SKM-1 (cell line): ENCODE data around the gene ZC3H14.

Experiments
- DNase-seq: peaks from one replicate; lab custom pipeline; 2025; ENCODE audit not compliant: unreplicated experiment; lab: John Stamatoyannopoulos, UW

Gene ZC3H14

DNA sequence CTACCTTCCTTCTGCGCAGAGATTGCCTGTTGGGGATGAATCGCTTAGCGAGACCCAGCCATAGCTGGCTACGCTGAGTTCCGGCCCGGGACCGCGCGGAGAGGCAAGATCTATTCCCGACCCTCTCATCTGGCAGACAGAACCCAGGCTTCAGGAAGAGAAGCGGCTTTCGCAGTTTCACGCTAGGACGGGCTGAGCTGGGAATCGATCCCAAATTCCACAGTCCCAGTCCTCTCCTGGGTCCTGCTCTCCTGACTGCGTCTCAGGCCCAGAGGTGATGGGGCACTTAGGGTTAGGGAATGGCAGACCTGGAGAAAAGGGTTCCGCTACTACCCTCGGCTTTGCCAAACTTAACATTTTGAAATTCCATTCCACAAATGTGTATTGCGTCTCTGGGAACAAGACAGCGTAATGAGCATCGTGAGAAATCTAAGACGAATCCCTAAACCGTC is 10.8 kb upstream of the ZC3H14 start:
- no peak for DNase-seq

DNA sequence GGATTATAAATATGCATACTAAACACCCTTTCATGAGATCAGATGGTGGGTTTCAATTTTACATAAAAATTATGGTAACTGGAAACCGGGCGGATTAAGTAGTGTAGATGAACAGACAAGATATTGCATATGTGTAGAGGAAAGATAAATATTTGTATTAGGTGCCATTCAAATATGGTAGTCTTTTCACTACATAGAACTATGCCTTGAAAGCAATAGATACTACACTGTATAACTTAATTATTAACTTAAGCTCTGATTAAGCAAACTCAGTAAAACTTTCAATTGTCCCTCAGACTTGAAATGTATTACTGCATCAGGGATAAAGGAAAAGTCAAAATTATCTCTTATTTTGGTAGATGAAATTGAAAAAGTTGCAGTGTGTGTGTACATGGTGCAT is 10.0 kb upstream of the ZC3H14 start:
- no peak for DNase-seq

DNA sequence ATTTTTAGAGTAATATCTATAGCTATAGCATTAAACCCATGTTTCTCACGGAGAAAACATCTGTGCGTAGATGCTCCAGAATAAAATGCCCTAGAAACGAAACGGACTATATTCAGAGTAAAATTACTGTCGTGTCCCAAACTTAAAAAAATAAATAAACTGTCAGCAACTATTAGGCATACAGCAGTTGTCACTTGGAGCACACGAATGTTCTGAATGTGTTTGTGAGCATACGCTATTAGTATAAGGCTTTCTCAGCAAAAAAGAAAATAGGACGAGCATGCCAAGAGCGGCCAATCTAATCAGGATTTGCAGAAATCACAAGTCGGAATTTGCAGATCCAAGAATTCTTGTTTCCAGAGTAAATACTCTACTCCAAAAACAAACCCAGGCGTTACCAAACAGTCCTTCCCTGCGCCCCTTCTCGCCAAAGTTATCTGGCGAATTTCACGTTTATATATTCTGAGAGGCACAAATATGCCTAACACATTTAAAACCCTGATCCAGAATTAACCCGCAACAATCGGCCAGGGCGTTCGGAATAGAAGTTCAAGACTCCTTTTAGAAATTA is 8.9 kb upstream of the ZC3H14 start:
- no peak for DNase-seq

DNA sequence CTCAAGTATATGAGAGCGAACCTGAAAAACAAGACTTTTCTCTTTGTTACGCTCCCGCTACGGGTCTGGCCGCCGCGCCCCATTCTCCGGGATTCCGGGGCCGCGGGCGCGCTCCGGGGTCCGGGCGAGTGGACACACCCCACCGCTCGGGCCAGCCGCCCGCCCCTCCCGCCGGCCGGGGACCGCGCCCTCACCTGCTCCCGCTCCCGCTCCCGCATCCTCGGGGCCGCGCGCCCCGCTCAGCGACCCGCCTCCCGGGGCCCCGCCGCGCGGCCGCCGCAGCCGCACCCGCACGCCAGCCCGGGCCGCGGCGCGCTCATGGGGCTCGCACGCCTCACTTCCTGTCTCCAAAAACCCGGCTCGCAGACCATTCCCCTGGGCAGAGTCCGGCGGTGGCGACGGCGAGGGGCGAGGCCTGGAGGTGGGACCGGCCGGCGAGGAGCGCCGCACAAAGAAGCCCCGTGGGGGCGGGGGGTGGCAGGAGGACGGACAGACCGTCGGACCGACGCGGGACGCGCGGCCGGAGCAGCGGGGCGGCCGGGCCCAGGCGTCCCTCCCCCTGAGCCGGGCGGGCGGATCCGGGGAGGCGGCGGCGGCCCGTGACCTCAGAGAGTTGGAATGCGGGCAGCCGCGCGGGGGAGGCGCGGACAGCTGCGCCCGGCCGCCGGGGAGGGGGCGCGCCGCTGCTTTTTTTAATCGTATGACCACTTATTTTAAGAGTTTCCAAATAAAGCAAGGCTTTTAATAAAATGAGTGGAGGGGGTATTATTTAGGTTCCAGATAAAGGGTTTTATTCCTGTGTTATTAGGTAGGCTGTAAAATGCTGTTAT is 8.2 kb upstream of the ZC3H14 start, which contains the start of gene PTPN21:
PTPN21 (minus strand) TSS at position 551 of the 830 bp plus-strand sequence. CDS start 4,590 bp downstream, outside the sequence.
- DNase-seq = no peak

DNA sequence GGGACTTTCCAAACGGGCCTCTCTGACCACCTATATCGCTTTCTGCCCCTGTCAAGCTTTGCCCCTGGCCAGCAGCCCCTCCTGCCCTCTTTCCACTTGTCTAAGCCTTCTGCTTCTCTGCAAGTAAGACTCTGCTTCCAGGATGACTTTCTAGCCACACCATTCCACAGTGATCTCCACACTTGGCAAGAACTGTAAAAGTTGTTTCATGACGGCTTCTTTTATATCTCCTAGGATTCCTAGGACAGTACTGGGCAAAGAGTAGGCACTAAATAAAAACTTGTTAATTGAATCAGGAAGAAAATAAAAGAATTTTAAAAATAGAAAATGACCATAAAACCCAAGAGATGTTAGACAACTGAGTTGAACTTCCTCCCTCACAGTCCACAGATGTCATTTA is 6.3 kb upstream of the ZC3H14 start:
- no peak for DNase-seq

DNA sequence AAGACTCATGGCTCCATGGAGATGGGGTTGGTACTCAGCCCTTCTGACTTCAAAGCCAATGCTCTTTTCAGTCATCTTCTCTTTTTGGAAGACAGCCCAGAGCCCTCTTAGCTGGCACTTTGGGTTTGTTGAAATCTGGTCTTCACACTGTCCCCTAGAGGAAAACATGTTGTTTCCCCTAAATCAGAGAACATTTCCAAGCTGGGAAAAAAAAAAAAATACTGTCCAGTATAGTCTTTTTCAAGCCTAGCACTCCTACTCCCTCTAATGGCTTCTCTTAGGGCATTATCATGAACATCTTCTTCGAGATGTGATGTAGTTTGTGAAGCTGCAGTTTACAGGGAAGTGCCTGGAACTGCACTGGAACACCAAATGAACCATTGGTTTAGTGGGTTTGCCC is 3.0 kb upstream of the ZC3H14 start:
- no peak for DNase-seq

DNA sequence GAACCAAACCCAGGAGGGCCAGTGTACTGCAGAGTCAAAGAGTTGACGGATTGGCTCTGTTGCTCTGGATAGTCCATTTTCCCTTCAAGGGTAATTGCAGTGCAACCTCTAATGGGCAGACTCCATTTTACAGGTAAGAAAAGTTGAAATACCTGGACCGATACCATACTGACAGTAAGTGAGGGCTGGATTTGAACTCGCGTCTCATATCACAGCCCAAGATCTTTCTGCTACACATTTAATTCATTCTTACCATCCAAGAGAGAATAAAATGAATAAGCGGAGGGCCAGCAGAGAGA is 356 bp upstream of the ZC3H14 start:
- DNase-seq = no peak

DNA sequence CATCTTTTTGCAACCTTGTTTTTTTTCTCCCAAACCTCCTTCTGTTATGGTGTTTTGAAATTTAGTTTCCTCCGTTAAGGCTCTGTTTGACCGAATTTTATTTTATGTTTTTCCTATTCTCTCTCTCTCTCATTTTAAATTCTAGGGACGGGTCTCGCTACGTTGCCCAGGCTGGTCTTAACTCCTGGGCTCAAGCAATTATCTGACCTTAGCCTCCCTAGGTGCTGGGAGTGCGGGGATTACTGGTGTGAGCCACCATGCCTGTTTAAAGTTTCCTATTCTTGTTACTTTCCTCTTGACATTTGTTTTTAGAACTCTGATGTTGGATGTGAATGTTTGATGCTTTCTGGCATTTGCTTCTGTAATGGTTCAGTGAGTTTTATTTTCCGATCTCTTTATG is 1.0 kb downstream of the ZC3H14 start:
- no peak for DNase-seq

DNA sequence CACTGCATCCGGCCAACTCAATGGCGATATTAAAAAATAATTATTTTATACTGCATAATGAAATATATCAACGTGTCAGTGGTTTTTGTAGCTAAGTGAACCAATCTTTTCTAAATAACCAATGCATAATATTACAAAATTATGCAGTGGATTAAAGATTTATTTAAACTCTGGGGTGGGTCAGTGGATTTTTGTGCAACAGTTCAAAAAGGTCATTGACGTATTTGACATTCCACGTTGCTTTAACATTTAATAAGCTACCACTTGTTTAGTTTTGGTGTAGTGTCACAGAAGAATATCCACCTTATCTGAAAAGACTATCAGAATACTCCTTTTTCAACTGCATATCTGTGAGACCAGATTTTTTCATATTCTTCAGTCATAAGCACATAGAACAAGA is 2.6 kb downstream of the ZC3H14 start:
- DNase-seq = no peak

DNA sequence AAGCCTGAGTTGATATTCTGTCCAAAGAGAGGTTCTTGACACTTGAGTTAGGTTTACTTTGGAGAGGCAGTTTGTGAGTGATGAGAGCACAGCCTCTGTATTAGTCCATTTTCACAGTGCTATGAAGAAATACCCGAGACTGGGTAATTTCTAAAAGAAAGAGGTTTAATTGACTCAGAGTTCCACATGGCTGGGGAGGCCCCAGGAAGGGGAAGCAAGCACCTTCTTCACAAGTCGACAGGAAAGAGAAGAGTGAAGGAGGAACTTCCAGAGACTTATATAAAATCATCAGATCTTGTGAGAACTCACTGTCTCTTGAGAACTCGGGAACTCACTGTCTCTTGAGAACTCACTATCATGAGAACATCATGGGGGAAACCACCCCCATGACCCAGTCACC is 5.4 kb downstream of the ZC3H14 start:
- no peak for DNase-seq

DNA sequence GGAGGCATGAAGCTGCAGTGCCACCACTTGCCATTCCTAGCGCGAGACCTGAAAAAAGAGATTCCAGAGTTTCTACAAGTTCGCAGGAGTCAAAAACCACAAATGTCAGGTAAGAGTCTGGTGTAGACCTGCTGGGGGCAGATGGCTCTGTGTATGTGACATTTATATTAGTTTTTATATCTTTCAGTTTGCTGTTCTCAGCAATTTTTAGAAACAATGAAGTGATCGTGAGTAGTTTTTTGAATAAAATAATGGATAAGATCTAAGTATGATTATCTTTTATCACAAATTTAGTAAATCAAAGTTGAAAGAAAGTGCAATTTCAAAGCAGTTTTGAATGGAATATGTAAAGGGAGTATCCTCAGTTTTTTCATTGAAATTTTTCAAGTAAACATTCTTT is 9.3 kb downstream of the ZC3H14 start:
- no peak for DNase-seq

DNA sequence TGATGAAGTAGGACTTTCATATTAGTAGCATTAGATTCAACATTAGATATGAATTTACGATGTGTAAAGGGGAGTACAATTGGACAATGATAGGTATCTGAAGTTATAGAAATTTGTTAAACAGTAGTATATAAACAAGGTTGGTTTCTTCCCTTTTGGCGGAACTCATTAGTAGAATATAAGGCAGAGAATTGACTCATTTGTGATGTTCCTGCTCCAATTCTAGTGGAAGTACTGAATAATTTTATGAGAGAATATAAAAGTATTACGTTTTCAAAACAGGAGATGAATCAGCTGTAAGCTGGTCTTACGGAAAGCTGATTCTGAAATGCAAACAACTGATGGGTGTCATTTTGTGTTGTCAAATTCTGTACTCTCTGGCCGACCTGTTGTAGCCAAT is 13.4 kb downstream of the ZC3H14 start:
- DNase-seq = no peak

DNA sequence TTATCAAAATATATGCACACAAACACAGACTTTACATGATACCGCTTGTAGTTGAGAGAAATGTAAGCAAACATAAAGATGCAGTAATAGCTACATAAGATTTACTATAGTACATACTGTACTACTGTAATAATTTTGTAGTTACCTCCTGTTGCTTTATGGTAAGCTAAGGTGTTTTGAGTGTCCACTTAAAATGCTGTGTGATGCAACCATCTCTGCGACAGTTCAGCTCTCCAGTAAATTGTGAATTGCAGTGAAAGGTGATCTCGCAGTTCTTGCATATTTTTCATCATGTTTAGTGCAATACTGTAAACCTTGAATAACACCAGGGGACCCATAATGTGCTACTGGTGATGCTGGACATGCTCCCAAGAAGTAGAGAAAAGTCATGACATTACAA is 21.6 kb downstream of the ZC3H14 start:
- no peak for DNase-seq

DNA sequence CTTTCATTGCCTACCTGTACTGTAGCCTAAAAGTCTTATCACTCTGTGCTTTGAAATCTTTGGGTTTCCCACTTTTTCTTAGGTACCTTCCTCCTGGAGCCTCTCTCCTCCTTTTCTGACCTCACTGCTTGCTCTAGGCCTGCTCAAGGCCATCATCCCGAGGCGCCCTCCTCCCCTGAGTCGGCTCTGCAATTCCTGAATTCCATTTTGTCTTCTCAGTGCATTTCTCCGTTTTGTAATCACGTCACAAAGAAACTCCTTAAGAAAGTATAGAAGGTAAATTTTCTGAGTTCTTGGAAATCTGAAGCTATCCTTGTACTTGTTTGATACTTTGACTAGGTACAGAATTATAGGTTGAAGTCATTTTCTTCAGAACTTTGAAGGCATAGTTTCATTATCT is 25.2 kb downstream of the ZC3H14 start:
- DNase-seq = no peak

DNA sequence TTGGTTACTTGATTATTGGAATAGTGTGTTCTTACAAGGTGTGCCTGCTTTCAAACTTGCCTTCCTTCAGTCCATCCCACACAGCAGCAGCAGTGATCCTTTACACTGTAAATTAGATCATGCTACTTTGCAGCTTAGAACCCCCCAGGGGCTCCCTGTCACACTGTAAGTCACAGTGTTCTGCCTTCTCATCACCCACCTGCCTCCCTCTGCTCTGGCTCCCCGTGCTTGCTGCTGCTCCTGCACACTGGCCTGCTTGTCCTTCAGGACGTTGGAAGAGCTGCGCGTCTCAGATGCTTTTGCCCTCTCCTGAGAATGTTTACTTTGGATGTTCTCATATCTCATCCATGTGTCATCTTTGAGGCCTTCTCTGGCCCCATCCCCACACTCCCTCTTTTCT is 27.3 kb downstream of the ZC3H14 start:
- DNase-seq = no peak

DNA sequence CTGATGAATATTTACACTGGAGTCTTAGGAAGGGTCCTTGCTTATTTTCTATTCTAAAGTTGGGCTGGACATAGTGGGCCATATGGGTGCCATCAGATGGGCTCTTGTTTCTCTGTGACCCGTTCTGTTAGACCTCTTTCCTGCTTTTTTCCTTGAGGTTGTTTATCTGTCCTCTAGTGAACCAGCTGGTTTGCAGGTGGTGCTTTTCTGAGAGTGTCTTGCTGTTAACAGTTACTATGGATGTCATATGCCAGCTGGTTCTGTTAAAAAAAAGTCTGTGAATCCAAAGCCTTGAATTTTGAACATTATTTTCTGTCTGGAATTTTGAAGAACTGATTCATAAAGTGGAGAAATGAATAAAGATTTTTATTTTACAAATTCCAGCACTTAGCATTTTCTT is 29.2 kb downstream of the ZC3H14 start:
- no peak for DNase-seq

DNA sequence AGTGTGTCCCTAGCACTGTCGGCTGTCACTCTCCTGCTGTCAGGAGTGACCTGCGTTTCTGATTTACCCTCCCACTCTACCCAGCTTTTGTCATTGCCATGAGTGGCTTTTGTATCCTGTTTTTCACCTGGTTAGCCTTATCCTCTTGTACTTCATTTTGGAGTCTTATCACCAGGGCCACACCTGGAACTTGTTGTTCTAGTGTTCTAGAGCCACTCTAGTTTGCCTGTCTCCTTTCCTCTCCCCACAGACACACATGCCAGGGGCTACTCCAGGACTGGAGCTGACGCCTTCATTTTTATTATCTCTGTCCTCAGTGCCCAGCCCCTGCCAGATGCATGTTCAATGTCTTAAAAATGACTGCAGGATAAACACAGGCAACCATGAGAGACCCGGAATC is 34.2 kb downstream of the ZC3H14 start:
- DNase-seq = no peak

DNA sequence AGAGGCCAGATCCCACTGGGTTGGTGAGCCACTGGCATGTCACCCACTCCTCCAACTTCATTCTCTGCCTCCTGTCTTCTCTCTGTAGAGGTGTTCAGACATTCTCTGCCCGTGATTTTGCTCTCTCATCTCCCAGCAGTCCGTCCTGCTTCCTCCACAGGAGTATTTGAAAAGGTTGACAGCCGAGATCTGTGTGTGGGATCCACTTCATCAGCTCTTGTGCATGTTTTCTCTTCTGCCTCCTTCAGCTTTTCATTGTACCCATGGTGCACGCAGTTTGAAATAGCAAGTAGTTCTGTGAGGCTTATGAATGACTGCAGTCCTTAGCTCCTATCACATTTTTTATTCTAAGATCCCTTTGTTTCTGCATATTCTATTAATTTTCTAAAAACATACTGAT is 34.8 kb downstream of the ZC3H14 start:
- DNase-seq = no peak

DNA sequence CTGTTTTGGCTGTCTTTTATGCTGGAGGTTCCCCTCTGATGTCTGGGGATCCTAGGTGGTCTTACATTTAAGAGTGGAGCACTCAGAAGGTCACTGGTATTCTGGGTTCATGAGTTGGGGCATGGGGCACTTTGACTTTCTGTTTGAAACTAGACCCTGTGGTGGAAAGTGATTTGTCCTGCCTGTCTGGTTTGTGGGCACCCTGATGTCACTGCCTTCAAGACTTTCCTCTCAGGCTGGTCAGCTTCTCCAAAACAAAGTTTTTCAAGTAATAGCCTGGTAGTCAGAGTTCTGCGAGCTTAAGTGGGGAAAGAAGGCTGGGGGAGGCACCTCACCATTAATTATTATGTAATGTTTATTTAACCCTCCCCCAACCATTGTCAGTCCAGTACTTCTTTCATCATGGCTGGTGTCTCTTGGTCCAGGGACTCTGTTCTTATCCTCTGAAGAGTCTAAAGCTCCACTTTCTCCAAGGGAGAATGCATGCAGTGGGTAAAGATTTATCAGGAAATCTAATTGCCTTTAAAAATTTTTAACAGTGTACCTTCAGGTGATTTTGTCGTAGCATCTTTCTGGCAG is 35.3 kb downstream of the ZC3H14 start:
- DNase-seq = no peak

DNA sequence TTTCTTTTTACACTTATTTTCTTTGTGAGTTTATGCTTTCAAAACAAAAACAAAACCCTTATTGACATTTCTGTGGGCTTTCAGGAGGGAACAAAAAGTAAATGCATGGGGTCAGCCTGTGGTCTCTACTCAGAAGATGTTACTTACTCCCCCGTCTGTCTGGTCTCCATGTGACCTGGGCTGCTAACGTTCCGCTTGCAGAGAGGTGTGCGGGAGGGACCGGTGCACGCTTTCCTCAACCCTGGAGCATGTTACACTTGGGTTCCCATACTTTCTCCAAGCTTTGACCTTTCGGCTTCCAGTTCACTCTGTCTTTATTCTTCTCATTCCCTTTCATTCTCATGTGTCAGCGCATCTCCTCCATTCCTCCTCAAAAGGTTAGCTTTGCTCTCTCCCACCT is 36.5 kb downstream of the ZC3H14 start:
- no peak for DNase-seq

DNA sequence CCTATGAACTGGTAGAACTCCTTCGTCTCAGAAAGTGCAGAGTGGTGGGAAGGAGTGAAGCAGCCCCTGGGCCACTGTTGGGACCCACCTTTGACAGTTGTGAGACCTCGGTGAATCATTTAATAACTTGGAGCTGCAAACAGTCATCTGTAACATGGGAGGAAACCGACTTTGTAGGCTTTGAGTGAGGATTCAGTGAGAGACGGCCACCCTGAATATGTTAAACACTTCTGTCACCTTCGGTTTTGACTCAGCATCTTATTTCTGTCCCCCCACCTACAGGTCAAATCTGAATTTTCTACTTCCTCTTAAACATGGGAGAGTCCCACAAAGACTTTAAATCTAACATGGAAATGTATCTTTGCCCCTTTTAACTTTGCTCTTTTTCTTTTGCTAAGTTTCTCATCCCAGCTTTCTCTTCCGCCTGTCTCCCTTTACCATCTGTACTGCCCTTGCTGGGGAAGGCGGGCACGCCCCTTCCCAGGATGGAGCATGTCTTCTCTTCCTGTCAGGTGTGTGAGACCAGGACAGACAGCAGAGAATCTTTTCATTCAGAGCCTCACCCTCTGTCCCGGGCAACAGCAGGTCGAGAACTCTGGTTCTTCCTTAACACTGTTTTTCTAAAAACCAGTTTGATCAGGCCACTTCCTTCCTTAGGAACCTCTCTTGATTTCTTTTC is 37.1 kb downstream of the ZC3H14 start:
- no peak for DNase-seq

DNA sequence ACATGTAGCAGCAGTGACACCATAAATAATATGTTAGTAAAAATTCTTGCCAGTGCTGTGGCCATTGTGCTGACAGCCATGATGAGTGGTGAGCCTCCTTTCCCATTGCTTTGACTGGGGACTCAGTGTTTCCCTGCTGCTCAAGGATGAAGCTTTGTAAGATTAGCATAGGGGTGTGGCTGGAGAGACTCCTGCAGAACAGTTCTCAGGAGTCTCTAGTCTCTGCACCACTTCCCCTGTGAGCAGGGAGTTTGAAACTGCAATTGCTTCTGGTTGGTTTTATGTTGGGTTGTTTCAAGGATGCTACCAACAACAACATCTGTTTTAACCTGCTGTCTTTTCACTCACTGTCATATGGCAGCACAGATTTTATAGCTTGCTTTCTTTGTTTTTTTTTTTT is 41.4 kb downstream of the ZC3H14 start:
- no peak for DNase-seq
